Effector memory CD4-positive, alpha-beta T cell (primary cell): Measurements from ENCODE around the gene LAMB4.
"Not testable (repeated sequence)": the region's sequence is repeated elsewhere in the genome, so short reads cannot be mapped to it uniquely, and the experiment has no call there.

ENCODE experiments used
- DNase-seq, 3 donors: peaks; one replicate each; pipeline ENCODE4 v3.0.0-alpha.2; 2020
- H3K27ac ChIP-seq: 2 replicates; pipeline ENCODE4 v1.7.0; 2013; ENCODE audit warnings: mild to moderate bottlenecking, low read length, moderate library complexity; ENCODE audit not compliant: insufficient read depth, poor library complexity, severe bottlenecking
- H3K27me3 ChIP-seq: replicated peaks from 2 replicates; pipeline ENCODE4 v1.7.0; 2013; ENCODE audit warnings: mild to moderate bottlenecking, low read length; ENCODE audit not compliant: insufficient read depth, control insufficient read depth, poor library complexity, severe bottlenecking
- H3K36me3 ChIP-seq: 2 replicates; pipeline ENCODE4 v1.7.0; 2013; ENCODE audit warnings: mild to moderate bottlenecking, low read length, moderate library complexity; ENCODE audit not compliant: control insufficient read depth, insufficient read depth
- H3K4me1 ChIP-seq: 2 replicates; pipeline ENCODE4 v1.7.0; 2013; ENCODE audit warnings: low read length, mild to moderate bottlenecking; ENCODE audit not compliant: control insufficient read depth, insufficient read depth, poor library complexity, severe bottlenecking
- H3K4me3 ChIP-seq: 2 replicates; pipeline ENCODE4 v1.7.0; 2013; ENCODE audit warnings: low read length, low read depth, mild to moderate bottlenecking; ENCODE audit not compliant: insufficient read depth, poor library complexity, severe bottlenecking
- H3K9me3 ChIP-seq: 2 replicates; pipeline ENCODE4 v1.7.0; 2013; ENCODE audit warnings: mild to moderate bottlenecking, low read length, moderate library complexity; ENCODE audit not compliant: control insufficient read depth

The LAMB4 gene

GRCh38 chr7:108044345-108044744 lies 85.8 kb downstream of the LAMB4 start:
- no peak overlapping the region for H3K4me3 ChIP-seq
- no peaks in the 10 kb centered on the region for H3K27me3 ChIP-seq
- DNase-seq, result no peak
- H3K9me3 ChIP-seq, result no peaks in the 10 kb centered on the region
- no peaks in the 10 kb centered on the region for H3K36me3 ChIP-seq
- H3K27ac ChIP-seq, result no peak overlapping the region
- no peaks in the 10 kb centered on the region for H3K4me1 ChIP-seq

DNA sequence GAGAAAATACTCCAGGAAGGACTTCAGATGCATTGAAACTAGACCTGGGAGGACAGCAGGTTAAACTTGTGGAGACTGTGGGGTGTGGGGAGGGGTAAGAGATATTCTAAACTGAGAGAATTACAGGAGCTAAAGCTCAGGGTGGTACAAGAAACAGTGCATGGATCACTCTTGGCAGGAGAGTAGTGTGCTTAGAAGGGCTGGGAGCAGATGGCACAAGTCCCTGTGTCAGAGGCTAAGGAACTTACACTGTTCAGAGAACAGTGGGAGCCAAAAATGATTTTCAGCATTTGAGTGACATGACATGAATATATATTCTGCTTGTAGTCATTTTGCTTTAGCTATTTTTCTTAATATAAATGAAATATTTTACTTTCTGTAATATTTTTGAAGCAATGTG lies 91.2 kb downstream of the LAMB4 start:
- H3K9me3 ChIP-seq, result no peaks in the 10 kb centered on the region
- H3K27me3 ChIP-seq, result no peaks in the 10 kb centered on the region
- no peak overlapping the region for H3K27ac ChIP-seq
- H3K4me1 ChIP-seq, result no peaks in the 10 kb centered on the region
- H3K36me3 ChIP-seq, result no peaks in the 10 kb centered on the region
- no peak overlapping the region for H3K4me3 ChIP-seq
- no peak for DNase-seq

DNA sequence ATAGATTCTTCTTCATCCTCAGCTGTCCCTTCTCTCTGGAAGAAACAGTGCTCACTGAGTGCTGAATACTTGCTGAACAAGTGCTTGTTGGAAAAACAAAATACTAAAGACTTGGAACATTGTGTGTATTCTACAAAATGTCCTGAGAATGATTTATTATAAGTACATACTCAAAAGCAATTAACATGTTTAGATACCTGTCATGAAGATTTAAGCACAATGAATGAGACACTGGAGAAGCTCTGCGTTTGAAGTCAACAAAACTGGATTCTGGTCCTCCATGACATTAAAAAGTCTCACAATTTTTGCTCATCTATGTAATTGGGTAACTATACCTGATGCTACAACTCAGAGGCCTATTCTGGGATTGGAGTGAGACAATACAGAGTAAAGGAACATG lies 92.4 kb downstream of the LAMB4 start:
- Histone ChIP-seq H3K27me3 (no peaks in the 10 kb centered on the region), H3K9me3 (no peaks in the 10 kb centered on the region), H3K36me3 (no peaks in the 10 kb centered on the region), H3K4me1 (no peaks in the 10 kb centered on the region), H3K4me3 (no peak overlapping the region), H3K27ac (no peak overlapping the region)
- DNase-seq, result no peak

GRCh38 chr7:108037140-108037539 lies 93.0 kb downstream of the LAMB4 start:
- Histone ChIP-seq H3K9me3 (no peaks in the 10 kb centered on the region), H3K36me3 (no peaks in the 10 kb centered on the region), H3K4me3 (no peak overlapping the region), H3K27me3 (no peaks in the 10 kb centered on the region), H3K4me1 (no peaks in the 10 kb centered on the region), H3K27ac (no peak overlapping the region)
- no peak for DNase-seq

- Histone ChIP-seq H3K36me3 (no peaks in the 10 kb centered on the region), H3K9me3 (no peaks in the 10 kb centered on the region), H3K4me1 (no peaks in the 10 kb centered on the region), H3K27me3 (no peaks in the 10 kb centered on the region), H3K4me3 (no peak overlapping the region), H3K27ac (no peak overlapping the region)
- DNase-seq, result no peak
Observed at GRCh38 chr7:108034586-108034985, 95.6 kb downstream of the LAMB4 start.

- Histone ChIP-seq H3K27ac (no peak overlapping the region), H3K36me3 (no peaks in the 10 kb centered on the region), H3K4me3 (no peak overlapping the region), H3K27me3 (no peaks in the 10 kb centered on the region), H3K4me1 (no peaks in the 10 kb centered on the region), H3K9me3 (no peaks in the 10 kb centered on the region)
- no peak for DNase-seq
Observed at GRCh38 chr7:108033776-108034497, 96.2 kb downstream of the LAMB4 start.

DNA sequence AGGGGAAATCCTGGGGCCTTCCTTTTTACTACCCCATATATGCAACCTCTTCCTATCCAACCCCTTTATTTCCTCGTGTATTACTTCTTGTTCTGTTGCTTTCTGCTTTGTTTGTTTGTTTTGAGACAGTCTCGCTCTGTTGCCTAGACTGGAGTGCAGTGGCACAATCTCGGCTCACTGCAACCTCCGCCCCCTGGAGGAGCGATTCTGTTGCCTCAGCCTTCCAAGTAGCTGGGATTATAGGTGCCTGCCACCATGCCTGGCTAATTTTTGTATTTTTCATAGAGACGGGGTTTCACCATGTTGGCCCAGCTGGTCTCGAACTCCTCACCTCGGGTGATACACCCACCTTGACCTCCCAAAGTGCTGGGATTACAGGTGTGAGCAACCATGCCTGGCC lies 96.9 kb downstream of the LAMB4 start:
- not testable (repeated sequence) for H3K36me3 ChIP-seq, H3K27ac ChIP-seq, H3K4me1 ChIP-seq, DNase-seq, H3K9me3 ChIP-seq, H3K27me3 ChIP-seq, H3K4me3 ChIP-seq

DNA sequence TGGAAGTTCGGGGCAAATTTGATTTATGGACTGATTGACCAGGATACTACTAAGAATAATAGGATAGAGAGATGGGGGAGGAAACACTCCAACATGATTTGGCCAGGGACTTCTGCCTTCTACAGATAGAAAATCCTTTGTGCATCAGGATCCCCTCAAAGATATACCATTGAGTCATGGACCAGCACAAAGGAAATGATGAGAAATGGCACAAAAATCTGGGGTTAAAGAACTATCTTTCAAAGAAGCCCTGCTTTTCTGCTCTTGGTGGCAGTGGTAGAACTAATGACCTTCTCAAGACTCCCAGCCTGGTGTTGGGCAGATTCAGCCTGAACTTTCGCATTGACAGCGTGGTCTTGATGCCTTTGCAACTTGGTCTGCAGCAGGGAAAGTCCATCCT lies 99.6 kb downstream of the LAMB4 start:
- DNase-seq, result no peak
- H3K27ac ChIP-seq, result no peak overlapping the region
- no peak overlapping the region for H3K4me3 ChIP-seq
- H3K36me3 ChIP-seq, result no peaks in the 10 kb centered on the region
- no peaks in the 10 kb centered on the region for H3K4me1 ChIP-seq
- no peaks in the 10 kb centered on the region for H3K27me3 ChIP-seq
- H3K9me3 ChIP-seq, result no peaks in the 10 kb centered on the region

DNA sequence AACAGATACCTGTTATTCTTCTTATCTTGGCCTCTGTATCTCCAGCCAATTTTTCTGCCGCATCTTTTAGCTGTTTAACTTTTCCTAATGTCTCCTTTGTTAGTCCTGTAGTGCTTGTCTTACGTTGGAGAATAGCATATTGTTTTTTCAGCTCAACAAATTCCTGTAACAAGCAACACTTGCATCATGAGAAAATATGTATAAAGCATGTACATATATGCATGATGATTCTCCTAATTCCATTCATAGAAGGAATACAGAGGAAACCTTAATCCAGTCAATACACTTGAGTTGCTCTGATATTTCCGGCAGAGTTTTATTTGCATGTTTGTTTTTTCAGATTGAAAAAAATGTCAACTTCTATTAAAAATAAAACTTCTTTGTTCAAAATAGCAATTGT lies 101.1 kb downstream of the LAMB4 start:
- Histone ChIP-seq H3K27ac (no peak overlapping the region), H3K4me3 (no peak overlapping the region), H3K36me3 (no peaks in the 10 kb centered on the region), H3K4me1 (no peaks in the 10 kb centered on the region), H3K27me3 (no peaks in the 10 kb centered on the region), H3K9me3 (no peaks in the 10 kb centered on the region)
- DNase-seq, result no peak

DNA sequence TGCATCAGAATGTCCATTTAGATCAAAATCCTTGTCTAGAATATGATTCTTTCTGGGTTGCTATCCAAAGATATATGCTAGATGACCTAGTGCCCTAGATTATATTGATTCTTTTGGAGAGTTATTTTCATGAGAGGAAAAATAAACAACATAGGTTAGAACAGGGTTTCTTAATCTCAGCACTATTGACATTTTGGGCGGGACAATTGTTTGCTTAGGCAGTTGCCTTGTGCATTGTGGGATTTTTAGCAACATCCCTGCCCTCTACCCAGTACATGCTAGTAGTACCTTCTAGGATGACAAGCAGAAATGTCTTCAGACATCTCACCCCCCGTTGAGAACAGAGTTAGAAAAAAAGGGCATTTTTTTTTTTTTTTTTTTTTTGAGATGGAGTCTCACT lies 102.0 kb downstream of the LAMB4 start:
- Histone ChIP-seq H3K27ac (no peak overlapping the region), H3K4me1 (no peaks in the 10 kb centered on the region), H3K4me3 (no peak overlapping the region), H3K36me3 (no peaks in the 10 kb centered on the region), H3K27me3 (no peaks in the 10 kb centered on the region), H3K9me3 (no peaks in the 10 kb centered on the region)
- DNase-seq, result no peak
